GM23338 (cell line): Measurements from ENCODE around the gene ANO1. TPM values are rescaled to one million over a fixed set of nuclear protein-coding genes. Genes with fewer than 3 reads are reported as not detected.

Source experiments
- ATAC-seq: fragments of 200-7000 bp; cut with Tn5 transposase; 3 replicates; pipeline ENCODE4 v1.9.1; 2020
- DNase-seq: peaks from one replicate; pipeline ENCODE4 v3.0.0-alpha.2; 2015; ENCODE audit warnings: low spot score
- H2AFZ ChIP-seq: fragments of 200-600 bp; sonication (generic); 2 replicates; pipeline ENCODE4 v1.8.0; 2016; ENCODE audit warnings: antibody characterized with exemption, mild to moderate bottlenecking, moderate library complexity
- H3F3A ChIP-seq: fragments of 200-600 bp; sonication (generic); replicated peaks from 2 replicates; pipeline ENCODE4 v1.8.0; 2017; ENCODE audit warnings: antibody characterized with exemption, mixed run types, low read depth
- H3K27ac ChIP-seq: fragments of 200-600 bp; sonication (generic); 2 replicates; pipeline ENCODE4 v1.6.1; 2016; ENCODE audit warnings: low read depth
- H3K27me3 ChIP-seq: fragments of 200-600 bp; sonication (generic); 2 replicates; pipeline ENCODE4 v1.8.0; 2016; ENCODE audit warnings: mild to moderate bottlenecking, mixed run types, moderate library complexity; ENCODE audit not compliant: insufficient read depth
- H3K36me3 ChIP-seq: fragments of 200-600 bp; sonication (generic); 2 replicates; pipeline ENCODE4 v1.8.0; 2016; ENCODE audit warnings: mild to moderate bottlenecking; ENCODE audit not compliant: insufficient read depth
- H3K4me1 ChIP-seq: fragments of 200-600 bp; sonication (generic); 2 replicates; pipeline ENCODE4 v1.8.0; 2016; ENCODE audit warnings: mild to moderate bottlenecking, moderate library complexity; ENCODE audit not compliant: insufficient read depth
- H3K4me2 ChIP-seq: fragments of 200-600 bp; sonication (generic); 2 replicates; pipeline ENCODE4 v1.7.1; 2017; ENCODE audit warnings: mixed run types
- H3K4me3 ChIP-seq: fragments of 200-600 bp; sonication (generic); 2 replicates; pipeline ENCODE4 v1.6.1; 2016; ENCODE audit warnings: mixed run types
- H3K79me2 ChIP-seq: fragments of 200-600 bp; sonication (generic); replicated peaks from 2 replicates; pipeline ENCODE4 v1.8.0; 2017; ENCODE audit warnings: mild to moderate bottlenecking; ENCODE audit not compliant: insufficient read depth
- H3K9me2 ChIP-seq: fragments of 200-600 bp; sonication (generic); 2 replicates; pipeline ENCODE4 v1.8.0; 2017; ENCODE audit not compliant: insufficient read depth
- H4K20me1 ChIP-seq: fragments of 200-600 bp; sonication (generic); replicated peaks from 2 replicates; pipeline ENCODE4 v1.8.0; 2017; ENCODE audit warnings: mild to moderate bottlenecking; ENCODE audit not compliant: insufficient read depth
- H3K27ac Mint-ChIP-seq: 2 replicates; pipeline ENCODE4 v1.8.0; 2020; ENCODE audit warnings: inconsistent platforms, mild to moderate bottlenecking, moderate library complexity, mixed read lengths
- H3K27me3 Mint-ChIP-seq: 3 replicates; pipeline ENCODE4 v1.8.0; 2022; ENCODE audit warnings: low read depth, mild to moderate bottlenecking, moderate library complexity, mixed read lengths, inconsistent platforms; ENCODE audit not compliant: insufficient read depth, poor library complexity
- H3K36me3 Mint-ChIP-seq: 3 replicates; pipeline ENCODE4 v1.8.0; 2021; ENCODE audit warnings: low read depth, mild to moderate bottlenecking, inconsistent platforms, moderate library complexity, mixed read lengths
- H3K4me1 Mint-ChIP-seq: 3 replicates; pipeline ENCODE4 v1.8.0; 2020; ENCODE audit warnings: mild to moderate bottlenecking, inconsistent platforms, mixed read lengths
- H3K4me3 Mint-ChIP-seq: 3 replicates; pipeline ENCODE4 v1.8.0; 2021; ENCODE audit warnings: moderate library complexity, mild to moderate bottlenecking, inconsistent platforms, mixed read lengths
- H3K9me3 Mint-ChIP-seq: 3 replicates; pipeline ENCODE4 v1.8.0; 2020; ENCODE audit warnings: moderate library complexity, mild to moderate bottlenecking, inconsistent platforms, mixed read lengths
- CTCF ChIP-seq, 2 experiments: fragments of 200-600 bp in 1 of 2; sonication (generic) in 1 of 2; conservative IDR thresholded peaks; 2 replicates each; pipeline versions ENCODE4 v1.5.1 to v1.6.1; 2016 to 2017; ENCODE audit warnings: antibody characterized with exemption in 2 of 2, low read depth in 2 of 2, mild to moderate bottlenecking in 2 of 2, moderate library complexity in 1 of 2
- ETS1 ChIP-seq: IDR thresholded peaks from 2 replicates; pipeline ENCODE4 v1.6.1; 2016; ENCODE audit warnings: antibody characterized with exemption
- EZH2phosphoT487 ChIP-seq: fragments of 200-600 bp; sonication (generic); IDR thresholded peaks from one replicate; pipeline ENCODE4 v1.8.1; 2018; ENCODE audit warnings: antibody characterized with exemption; ENCODE audit not compliant: unreplicated experiment
- STAT1 ChIP-seq: IDR thresholded peaks from one replicate; pipeline ENCODE4 v1.6.1; 2016; ENCODE audit warnings: antibody characterized with exemption; ENCODE audit not compliant: unreplicated experiment
- polyA plus RNA-seq: library from polyadenylated mRNA; unstranded; fragments of >200 nt; fragmentation: Nextera tagmentation; extraction: Ambion mirVana; gene quantifications from 2 replicates; pipeline ENCODE4 v1.2.1, GENCODE V29; 2016
- total RNA-seq: library from RNA; depleted of rRNA; stranded (reverse); fragments of >200 nt; shearing (Covaris generic); gene quantifications from 2 replicates; pipeline ENCODE4 v1.2.3, GENCODE V29; 2014
- TF ChIP-seq, protein P1 (sequence below): fragments of 250-450 bp; sonication (Bioruptor Pico); IDR thresholded peaks from 2 replicates; pipeline ENCODE4 v1.5.0; 2020; ENCODE audit warnings: mild to moderate bottlenecking, moderate library complexity

Gene ANO1
- total and polyA plus RNA-seq, 2 experiments from 2014 or later = 1.4 to 3.4 TPM

DNA sequence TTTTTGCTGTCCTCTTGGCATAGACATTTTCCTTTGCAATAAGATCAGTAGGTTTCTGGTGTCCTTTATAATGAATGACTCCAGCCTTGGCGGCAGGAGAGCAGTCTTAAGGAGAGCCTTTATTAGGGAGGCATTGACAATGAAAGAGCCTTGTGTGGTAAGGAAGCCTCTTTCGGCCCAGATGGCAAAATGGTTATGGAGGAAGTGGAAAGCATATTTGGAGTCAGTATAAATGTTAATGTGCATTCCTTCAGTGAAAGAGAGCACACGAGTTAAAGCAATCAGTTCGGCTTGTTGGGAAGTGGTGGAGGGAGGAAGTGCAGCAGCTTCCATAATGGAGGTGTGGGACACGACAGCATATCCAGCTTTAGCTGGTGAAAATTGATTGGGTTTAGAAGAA, 18.1 kb upstream of the ANO1 start (continued):
- TF ChIP-seq, protein P1, sequence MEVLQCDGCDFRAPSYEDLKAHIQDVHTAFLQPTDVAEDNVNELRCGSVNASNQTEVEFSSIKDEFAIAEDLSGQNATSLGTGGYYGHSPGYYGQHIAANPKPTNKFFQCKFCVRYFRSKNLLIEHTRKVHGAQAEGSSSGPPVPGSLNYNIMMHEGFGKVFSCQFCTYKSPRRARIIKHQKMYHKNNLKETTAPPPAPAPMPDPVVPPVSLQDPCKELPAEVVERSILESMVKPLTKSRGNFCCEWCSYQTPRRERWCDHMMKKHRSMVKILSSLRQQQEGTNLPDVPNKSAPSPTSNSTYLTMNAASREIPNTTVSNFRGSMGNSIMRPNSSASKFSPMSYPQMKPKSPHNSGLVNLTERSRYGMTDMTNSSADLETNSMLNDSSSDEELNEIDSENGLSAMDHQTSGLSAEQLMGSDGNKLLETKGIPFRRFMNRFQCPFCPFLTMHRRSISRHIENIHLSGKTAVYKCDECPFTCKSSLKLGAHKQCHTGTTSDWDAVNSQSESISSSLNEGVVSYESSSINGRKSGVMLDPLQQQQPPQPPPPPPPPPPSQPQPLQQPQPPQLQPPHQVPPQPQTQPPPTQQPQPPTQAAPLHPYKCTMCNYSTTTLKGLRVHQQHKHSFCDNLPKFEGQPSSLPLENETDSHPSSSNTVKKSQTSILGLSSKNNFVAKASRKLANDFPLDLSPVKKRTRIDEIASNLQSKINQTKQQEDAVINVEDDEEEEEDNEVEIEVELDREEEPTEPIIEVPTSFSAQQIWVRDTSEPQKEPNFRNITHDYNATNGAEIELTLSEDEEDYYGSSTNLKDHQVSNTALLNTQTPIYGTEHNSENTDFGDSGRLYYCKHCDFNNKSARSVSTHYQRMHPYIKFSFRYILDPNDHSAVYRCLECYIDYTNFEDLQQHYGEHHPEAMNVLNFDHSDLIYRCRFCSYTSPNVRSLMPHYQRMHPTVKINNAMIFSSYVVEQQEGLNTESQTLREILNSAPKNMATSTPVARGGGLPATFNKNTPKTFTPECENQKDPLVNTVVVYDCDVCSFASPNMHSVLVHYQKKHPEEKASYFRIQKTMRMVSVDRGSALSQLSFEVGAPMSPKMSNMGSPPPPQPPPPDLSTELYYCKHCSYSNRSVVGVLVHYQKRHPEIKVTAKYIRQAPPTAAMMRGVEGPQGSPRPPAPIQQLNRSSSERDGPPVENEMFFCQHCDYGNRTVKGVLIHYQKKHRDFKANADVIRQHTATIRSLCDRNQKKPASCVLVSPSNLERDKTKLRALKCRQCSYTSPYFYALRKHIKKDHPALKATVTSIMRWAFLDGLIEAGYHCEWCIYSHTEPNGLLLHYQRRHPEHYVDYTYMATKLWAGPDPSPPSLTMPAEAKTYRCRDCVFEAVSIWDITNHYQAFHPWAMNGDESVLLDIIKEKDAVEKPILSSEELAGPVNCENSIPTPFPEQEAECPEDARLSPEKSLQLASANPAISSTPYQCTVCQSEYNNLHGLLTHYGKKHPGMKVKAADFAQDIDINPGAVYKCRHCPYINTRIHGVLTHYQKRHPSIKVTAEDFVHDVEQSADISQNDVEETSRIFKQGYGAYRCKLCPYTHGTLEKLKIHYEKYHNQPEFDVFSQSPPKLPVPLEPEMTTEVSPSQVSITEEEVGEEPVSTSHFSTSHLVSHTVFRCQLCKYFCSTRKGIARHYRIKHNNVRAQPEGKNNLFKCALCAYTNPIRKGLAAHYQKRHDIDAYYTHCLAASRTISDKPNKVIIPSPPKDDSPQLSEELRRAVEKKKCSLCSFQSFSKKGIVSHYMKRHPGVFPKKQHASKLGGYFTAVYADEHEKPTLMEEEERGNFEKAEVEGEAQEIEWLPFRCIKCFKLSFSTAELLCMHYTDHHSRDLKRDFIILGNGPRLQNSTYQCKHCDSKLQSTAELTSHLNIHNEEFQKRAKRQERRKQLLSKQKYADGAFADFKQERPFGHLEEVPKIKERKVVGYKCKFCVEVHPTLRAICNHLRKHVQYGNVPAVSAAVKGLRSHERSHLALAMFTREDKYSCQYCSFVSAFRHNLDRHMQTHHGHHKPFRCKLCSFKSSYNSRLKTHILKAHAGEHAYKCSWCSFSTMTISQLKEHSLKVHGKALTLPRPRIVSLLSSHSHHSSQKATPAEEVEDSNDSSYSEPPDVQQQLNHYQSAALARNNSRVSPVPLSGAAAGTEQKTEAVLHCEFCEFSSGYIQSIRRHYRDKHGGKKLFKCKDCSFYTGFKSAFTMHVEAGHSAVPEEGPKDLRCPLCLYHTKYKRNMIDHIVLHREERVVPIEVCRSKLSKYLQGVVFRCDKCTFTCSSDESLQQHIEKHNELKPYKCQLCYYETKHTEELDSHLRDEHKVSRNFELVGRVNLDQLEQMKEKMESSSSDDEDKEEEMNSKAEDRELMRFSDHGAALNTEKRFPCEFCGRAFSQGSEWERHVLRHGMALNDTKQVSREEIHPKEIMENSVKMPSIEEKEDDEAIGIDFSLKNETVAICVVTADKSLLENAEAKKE (CRISPR knock-in tag) = no peak

- Mint-ChIP-seq H3K4me1 (peaks cover 10% of the 10 kb centered on the region), H3K4me3 (no peak overlapping the region), H3K27me3 (peaks cover 5% of the 10 kb centered on the region), H3K9me3 (no peaks in the 10 kb centered on the region; the same call in 1 of the 3 replicates), H3K27ac (no peak overlapping the region), H3K36me3 (no peaks in the 10 kb centered on the region)
- Histone ChIP-seq H3K27me3 (no peaks in the 10 kb centered on the region), H3K4me1 (no peaks in the 10 kb centered on the region), H2AFZ (no peak overlapping the region), H4K20me1 (no peaks in the 10 kb centered on the region), H3K4me2 (no peak overlapping the region), H3K27ac (no peak overlapping the region), H3F3A (no peaks in the 10 kb centered on the region), H3K9me2 (no peaks in the 10 kb centered on the region), H3K79me2 (no peaks in the 10 kb centered on the region), H3K4me3 (no peak overlapping the region), H3K36me3 (no peaks in the 10 kb centered on the region)
- ATAC-seq (no peak), DNase-seq (no peak)
- TF ChIP-seq STAT1 = no peak
- TF ChIP-seq EZH2phosphoT487 = no peak
- TF ChIP-seq, protein P1 (CRISPR knock-in tag) = no peak
- no peak for TF ChIP-seq ETS1
- TF ChIP-seq CTCF (conservative IDR thresholded peaks at IDR 0.05; ENCODE audit: low read depth in 2 of 2) = no peak
Measured at GRCh38 chr11:70060611-70061293, 17.4 kb upstream of the ANO1 start.
